ENCODE data around the gene PRDM16.

GRCh38 chr1:3457910-3458883 is 389.2 kb downstream of the PRDM16 start:
- TF ChIP-seq CTCF (conservative IDR thresholded peaks at IDR 0.05; ENCODE audit: low read depth, low read length) (no peak), EZH2 (IDR thresholded peaks at IDR 0.05; ENCODE audit: low read length, unreplicated experiment) (no peak)
